Left renal pelvis (tissue), 4 donors: Measurements from ENCODE around the gene ACOXL. TPM values are rescaled to one million over a fixed set of nuclear protein-coding genes. Genes with fewer than 3 reads are reported as not detected.

Experiments used
- DNase-seq, 4 donors: peaks; one replicate each; pipeline ENCODE4 v3.0.0-alpha.2; 2013; ENCODE audit warnings: low read depth in 4 of 4, low spot score in 3 of 4
- polyA plus RNA-seq, 4 donors: library from polyadenylated mRNA; unstranded; fragments of 120-200 nt; gene quantifications; one replicate each; pipeline ENCODE4 v1.2.1, GENCODE V29; 2013; ENCODE audit not compliant: insufficient read length in 4 of 4

The ACOXL gene
- polyA plus RNA-seq, 4 donors, result 0.31 to 1.6 (median 0.72) TPM

- no peak for DNase-seq
Observed at GRCh38 chr2:111094691-111095090, 362.3 kb downstream of the ACOXL start.

- no peak for DNase-seq
Observed at GRCh38 chr2:111095434-111095833, 363.1 kb downstream of the ACOXL start.

GRCh38 chr2:111099402-111099801 lies 367.0 kb downstream of the ACOXL start:
- DNase-seq, result no peak

GRCh38 chr2:111100087-111100764 lies 367.9 kb downstream of the ACOXL start:
- DNase-seq, result no peak

GRCh38 chr2:111100765-111101162 lies 368.4 kb downstream of the ACOXL start:
- no peak for DNase-seq

- no peak for DNase-seq
Observed at GRCh38 chr2:111101592-111101991, 369.2 kb downstream of the ACOXL start.

GRCh38 chr2:111102216-111102615 lies 369.8 kb downstream of the ACOXL start:
- DNase-seq, result no peak

GRCh38 chr2:111105926-111106325 lies 373.6 kb downstream of the ACOXL start:
- no peak for DNase-seq

DNA sequence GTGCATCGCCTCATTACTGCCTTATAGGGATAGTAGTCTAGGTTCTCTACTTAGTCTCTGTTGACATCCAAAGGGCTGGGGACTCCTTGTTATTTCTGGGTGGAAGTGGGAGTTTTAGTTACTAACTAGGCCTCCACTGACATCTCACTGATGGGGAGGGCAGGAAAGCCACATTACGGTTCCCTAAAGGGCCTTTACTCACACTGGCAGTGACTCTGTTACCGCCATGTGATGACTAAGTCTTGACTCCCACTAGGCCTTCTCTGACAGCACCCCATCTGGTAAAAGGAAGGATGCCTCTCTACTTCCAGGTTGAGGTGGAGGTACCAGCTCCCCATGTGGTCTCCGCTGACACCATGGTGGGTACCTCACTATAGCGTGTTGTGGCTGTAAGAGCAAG lies 374.3 kb downstream of the ACOXL start:
- DNase-seq, result no peak

- DNase-seq, result no peak
Observed at GRCh38 chr2:111108745-111109271, 376.4 kb downstream of the ACOXL start.

GRCh38 chr2:111111101-111111755 lies 378.9 kb downstream of the ACOXL start:
- DNase-seq, result no peak

- DNase-seq, result no peak
Observed at GRCh38 chr2:111113838-111114237, 381.5 kb downstream of the ACOXL start.

GRCh38 chr2:111116011-111116746 lies 383.8 kb downstream of the ACOXL start:
- DNase-seq, result no peak

GRCh38 chr2:111116843-111117597 lies 384.6 kb downstream of the ACOXL start:
- peak; percentile 60 to 71 (median 68) for DNase-seq

GRCh38 chr2:111117598-111118480 lies 385.5 kb downstream of the ACOXL start:
- peak; percentile 20 to 29 (median 28) for DNase-seq

DNA sequence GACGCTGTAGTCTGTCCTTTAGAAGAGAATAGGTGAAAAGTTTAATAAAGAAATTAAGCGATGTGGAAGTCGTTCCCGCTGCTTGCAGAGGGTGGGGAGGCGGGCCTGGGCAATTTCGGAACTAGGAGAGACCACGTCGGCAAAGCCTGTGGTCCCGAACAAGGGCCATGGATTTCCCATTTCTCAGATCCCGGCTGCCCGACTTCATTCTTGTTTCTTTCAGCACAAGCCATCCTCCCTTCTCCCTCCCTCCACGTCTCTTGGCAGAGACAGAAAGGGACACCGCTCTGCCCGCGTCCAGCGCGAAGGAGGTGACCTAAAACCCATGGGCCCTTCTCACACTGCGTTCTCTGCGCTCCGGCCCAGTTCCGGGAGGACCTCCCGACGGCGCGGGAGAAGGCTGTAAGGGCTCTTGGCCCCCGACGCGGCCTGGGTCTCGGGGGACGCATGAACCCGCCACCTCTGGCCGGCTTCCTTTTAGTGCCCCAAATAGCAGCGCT lies 386.2 kb downstream of the ACOXL start:
- DNase-seq, result peak in 2 of 4 donors; percentile 9 to 18

DNA sequence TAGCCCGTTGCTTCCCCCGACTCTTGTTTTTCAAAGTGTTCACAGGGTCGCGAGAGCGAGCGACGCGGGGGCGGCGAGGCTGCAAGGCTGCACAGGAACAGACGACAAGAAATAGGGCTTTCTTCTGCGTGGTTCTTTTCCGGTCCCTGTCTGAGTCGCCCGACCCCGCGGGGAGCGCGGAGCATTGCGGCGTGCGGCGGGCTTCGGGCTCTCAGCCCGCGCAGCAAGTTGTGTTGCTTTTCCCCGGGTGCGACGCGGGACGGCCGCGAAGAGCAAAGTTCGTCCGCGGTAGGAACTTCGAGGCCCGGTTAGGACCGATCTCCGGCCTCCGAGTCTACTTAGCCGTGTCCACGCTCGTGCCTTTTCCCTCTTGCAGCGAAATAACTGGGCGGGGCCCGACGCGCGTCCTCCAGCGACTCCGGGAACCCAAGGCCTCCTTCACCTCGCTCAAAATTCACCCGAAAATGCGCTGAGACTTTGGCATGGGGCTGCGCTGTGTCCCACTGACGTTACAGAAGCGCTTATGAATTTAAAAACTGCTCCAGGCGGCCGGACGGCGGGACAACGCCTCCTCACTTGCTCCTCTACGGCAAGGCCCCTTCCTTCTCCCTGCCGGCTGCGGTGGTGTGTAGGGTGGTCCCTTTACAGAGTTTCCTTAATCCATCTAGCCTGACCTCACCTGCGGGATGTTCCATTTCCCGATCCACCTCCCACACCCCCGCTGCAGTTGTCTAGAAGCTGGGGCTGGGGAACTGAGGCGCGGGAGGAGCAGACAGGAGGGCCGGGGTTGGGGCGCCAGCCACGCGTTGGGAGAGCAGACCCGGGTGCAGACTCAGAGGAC lies 386.8 kb downstream of the ACOXL start:
- DNase-seq, result peak in 3 of 4 donors; percentile 11 to 26 (median 16)

GRCh38 chr2:111119822-111120252 lies 387.5 kb downstream of the ACOXL start:
- DNase-seq, result peak in 2 of 4 donors; percentile 6 to 14
